Nephron (organoid): ENCODE measurements around the gene PRND.

Experiments used
- H3K27ac Mint-ChIP-seq, 3 experiments: 2 replicates each; pipeline ENCODE4 v1.8.0; 2020; ENCODE audit warnings: mixed read lengths in 3 of 3, mild to moderate bottlenecking in 2 of 3, moderate library complexity in 1 of 3
- H3K27me3 Mint-ChIP-seq: 2 replicates; pipeline ENCODE4 v1.8.0; 2021; ENCODE audit warnings: low read depth, mild to moderate bottlenecking, moderate library complexity, mixed read lengths
- H3K36me3 Mint-ChIP-seq: 2 replicates; pipeline ENCODE4 v1.8.0; 2020; ENCODE audit warnings: low read depth, mixed read lengths
- H3K4me1 Mint-ChIP-seq: 2 replicates; pipeline ENCODE4 v1.8.0; 2020; ENCODE audit warnings: mixed read lengths
- H3K4me3 Mint-ChIP-seq, 3 experiments: 2 replicates each; pipeline ENCODE4 v1.8.0; 2020; ENCODE audit warnings: mild to moderate bottlenecking in 3 of 3, mixed read lengths in 3 of 3, moderate library complexity in 2 of 3
- H3K9me3 Mint-ChIP-seq: 2 replicates; pipeline ENCODE4 v1.8.0; 2020; ENCODE audit warnings: mixed read lengths
- TF ChIP-seq, protein P1 (sequence below), 3 experiments: fragments of 200-600 bp; sonication (generic); IDR thresholded peaks; one replicate each; pipeline ENCODE4 v1.5.0; 2021; ENCODE audit warnings: antibody characterized with exemption in 3 of 3; ENCODE audit not compliant: unreplicated experiment in 3 of 3

PRND gene

DNA sequence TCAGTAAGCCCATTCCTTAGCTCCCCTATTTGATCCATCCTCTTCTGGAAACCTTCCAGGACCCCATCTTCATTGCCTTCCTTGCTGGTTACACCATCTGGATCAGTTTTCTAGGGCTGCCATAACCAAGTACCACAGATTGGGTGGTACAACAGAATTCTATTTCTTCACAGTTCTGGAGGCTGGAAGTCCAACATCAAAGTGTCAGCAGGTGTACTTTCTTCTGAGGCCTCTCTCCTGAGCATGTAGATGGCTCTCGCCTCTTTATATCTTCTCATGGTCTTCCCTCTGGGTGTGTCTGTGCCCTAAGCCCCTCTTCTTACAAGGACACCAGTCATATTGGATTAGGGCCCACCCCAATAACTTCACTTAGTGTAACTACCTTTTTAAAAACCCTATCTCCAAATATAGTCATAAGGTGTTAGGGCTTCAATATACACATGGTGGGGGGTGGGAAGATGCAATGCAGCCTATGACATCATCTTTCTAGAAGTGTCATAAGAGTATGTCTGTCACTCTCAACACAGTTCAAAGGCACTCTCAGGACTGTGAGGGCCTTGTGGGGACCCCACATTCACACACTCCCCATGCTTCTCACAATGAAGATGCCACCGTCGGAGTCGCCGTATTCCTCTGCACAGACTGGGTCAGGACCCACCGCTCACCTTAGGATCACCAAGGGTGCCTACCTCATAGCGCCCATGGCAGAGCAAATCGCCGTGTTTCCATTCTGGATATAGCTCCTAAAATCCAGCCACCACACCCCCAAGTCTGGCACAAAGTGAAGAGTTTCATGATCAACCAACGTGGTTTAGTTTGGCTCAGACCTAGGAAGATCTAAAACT is 12.2 kb upstream of the PRND start:
- TF ChIP-seq, protein P1, sequence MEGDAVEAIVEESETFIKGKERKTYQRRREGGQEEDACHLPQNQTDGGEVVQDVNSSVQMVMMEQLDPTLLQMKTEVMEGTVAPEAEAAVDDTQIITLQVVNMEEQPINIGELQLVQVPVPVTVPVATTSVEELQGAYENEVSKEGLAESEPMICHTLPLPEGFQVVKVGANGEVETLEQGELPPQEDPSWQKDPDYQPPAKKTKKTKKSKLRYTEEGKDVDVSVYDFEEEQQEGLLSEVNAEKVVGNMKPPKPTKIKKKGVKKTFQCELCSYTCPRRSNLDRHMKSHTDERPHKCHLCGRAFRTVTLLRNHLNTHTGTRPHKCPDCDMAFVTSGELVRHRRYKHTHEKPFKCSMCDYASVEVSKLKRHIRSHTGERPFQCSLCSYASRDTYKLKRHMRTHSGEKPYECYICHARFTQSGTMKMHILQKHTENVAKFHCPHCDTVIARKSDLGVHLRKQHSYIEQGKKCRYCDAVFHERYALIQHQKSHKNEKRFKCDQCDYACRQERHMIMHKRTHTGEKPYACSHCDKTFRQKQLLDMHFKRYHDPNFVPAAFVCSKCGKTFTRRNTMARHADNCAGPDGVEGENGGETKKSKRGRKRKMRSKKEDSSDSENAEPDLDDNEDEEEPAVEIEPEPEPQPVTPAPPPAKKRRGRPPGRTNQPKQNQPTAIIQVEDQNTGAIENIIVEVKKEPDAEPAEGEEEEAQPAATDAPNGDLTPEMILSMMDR (IDR thresholded peaks at IDR 0.05; ENCODE audit: unreplicated experiment in 3 of 3): no peak
- Mint-ChIP-seq H3K4me1 (peaks cover under 1% of the 10 kb centered on the region), H3K27me3 (peaks cover 32% of the 10 kb centered on the region), H3K4me3 (no peak overlapping the region), H3K27ac (no peak overlapping the region), H3K9me3 (peaks cover 6% of the 10 kb centered on the region), H3K36me3 (no peaks in the 10 kb centered on the region)

GRCh38 chr20:4710106-4710475 is 11.6 kb upstream of the PRND start:
- Mint-ChIP-seq H3K36me3 (no peaks in the 10 kb centered on the region), H3K4me3 (no peak overlapping the region), H3K4me1 (no peaks in the 10 kb centered on the region), H3K9me3 (peaks cover 6% of the 10 kb centered on the region), H3K27me3 (peaks cover 30% of the 10 kb centered on the region), H3K27ac (no peak overlapping the region)
- TF ChIP-seq, protein P1 (IDR thresholded peaks at IDR 0.05; ENCODE audit: unreplicated experiment in 3 of 3): no peak

DNA sequence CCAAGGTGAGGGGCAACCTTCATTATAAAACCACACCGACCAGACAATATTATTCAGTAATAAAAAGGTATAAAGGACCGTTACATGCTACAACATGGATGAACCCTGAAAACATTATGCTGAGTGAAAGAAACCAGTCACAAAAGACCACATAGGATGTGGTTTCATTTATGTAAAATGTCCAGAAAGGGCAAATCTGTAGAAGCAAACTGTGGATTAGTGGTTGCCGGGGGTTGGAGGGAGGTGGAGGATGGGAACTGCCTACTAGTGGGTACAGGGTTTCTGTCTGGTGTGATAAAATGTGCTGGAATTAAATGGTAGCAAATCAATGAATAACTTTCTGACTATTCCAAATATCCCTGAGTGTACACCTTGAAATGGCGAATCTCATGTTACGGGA is 10.2 kb upstream of the PRND start:
- Mint-ChIP-seq H3K4me3 (no peak overlapping the region), H3K27ac (no peak overlapping the region), H3K27me3 (peaks cover 30% of the 10 kb centered on the region), H3K9me3 (peaks cover 6% of the 10 kb centered on the region), H3K4me1 (no peaks in the 10 kb centered on the region), H3K36me3 (no peaks in the 10 kb centered on the region)
- TF ChIP-seq, protein P1 (IDR thresholded peaks at IDR 0.05; ENCODE audit: unreplicated experiment in 3 of 3): no peak

- H3K4me3 Mint-ChIP-seq: no peak overlapping the region
- no peak overlapping the region for H3K27ac Mint-ChIP-seq
- peaks cover 6% of the 10 kb centered on the region for H3K9me3 Mint-ChIP-seq
- H3K36me3 Mint-ChIP-seq: no peaks in the 10 kb centered on the region
- TF ChIP-seq, protein P1 (IDR thresholded peaks at IDR 0.05; ENCODE audit: unreplicated experiment in 3 of 3): no peak
- no peaks in the 10 kb centered on the region for H3K4me1 Mint-ChIP-seq
- peaks cover 27% of the 10 kb centered on the region for H3K27me3 Mint-ChIP-seq
Measured at GRCh38 chr20:4713401-4713800, 8.3 kb upstream of the PRND start.

DNA sequence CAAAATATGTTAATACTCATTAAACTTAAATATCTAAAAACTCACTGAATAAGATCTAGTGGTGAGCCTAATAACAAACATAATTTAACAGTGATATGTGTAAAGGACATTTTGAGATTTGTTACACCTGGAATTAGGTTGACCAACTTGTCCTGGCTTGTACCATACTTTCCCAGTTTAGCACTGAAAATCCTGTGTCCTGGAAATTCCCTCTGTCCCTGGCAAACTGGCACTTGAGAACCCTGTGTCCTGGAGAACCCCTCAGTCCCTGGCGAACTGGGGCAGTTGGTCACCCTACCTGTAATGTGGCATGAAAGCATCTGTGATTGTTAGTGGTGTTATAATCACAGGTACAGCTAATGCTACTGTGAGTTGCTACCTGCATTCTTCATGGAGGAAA is 6.9 kb upstream of the PRND start:
- TF ChIP-seq, protein P1 (IDR thresholded peaks at IDR 0.05; ENCODE audit: unreplicated experiment in 3 of 3): no peak
- Mint-ChIP-seq H3K27me3 (peaks cover 25% of the 10 kb centered on the region), H3K36me3 (no peaks in the 10 kb centered on the region), H3K9me3 (no peaks in the 10 kb centered on the region), H3K27ac (no peak overlapping the region), H3K4me3 (no peak overlapping the region), H3K4me1 (peaks cover under 1% of the 10 kb centered on the region)
